Skeletal muscle tissue (tissue), 4 donors: ENCODE data around the gene NEAT1. TPM values are rescaled to one million over a fixed set of nuclear protein-coding genes. Genes with fewer than 3 reads are reported as not detected.

Experiments
- H3K27ac ChIP-seq: one replicate; pipeline ENCODE4 v1.7.0; 2013; ENCODE audit warnings: mild to moderate bottlenecking, low read depth, low read length, inconsistent platforms
- H3K27me3 ChIP-seq, 3 donors: one replicate each; pipeline ENCODE4 v1.7.0; 2013; ENCODE audit warnings: low read length in 3 of 3; ENCODE audit not compliant: control insufficient read depth in 3 of 3, insufficient read depth in 3 of 3
- H3K36me3 ChIP-seq, 3 donors: one replicate each; pipeline ENCODE4 v1.7.0; 2013; ENCODE audit warnings: low read length in 3 of 3; ENCODE audit not compliant: control insufficient read depth in 3 of 3, insufficient read depth in 3 of 3
- H3K4me1 ChIP-seq, 3 donors: one replicate each; pipeline ENCODE4 v1.7.0; 2013; ENCODE audit warnings: low read length in 3 of 3, mild to moderate bottlenecking in 3 of 3; ENCODE audit not compliant: control insufficient read depth in 3 of 3, insufficient read depth in 3 of 3
- H3K4me3 ChIP-seq, 3 donors: one replicate each; pipeline ENCODE4 v1.7.0; 2013; ENCODE audit warnings: low read length in 3 of 3
- H3K9ac ChIP-seq, 3 donors: one replicate each; pipeline ENCODE4 v1.7.0; 2013; ENCODE audit warnings: low read length in 3 of 3, mild to moderate bottlenecking in 3 of 3, moderate library complexity in 2 of 3, low read depth in 1 of 3
- H3K9me3 ChIP-seq, 3 donors: one replicate each; pipeline ENCODE4 v1.7.0; 2013; ENCODE audit warnings: low read length in 3 of 3; ENCODE audit not compliant: control insufficient read depth in 3 of 3
- total RNA-seq: library from RNA; depleted of rRNA; stranded (reverse); fragments of >200 nt; gene quantifications from one replicate; pipeline ENCODE4 v1.2.3, GENCODE V29; 2014
- donor health status: Osteomylitis.

NEAT1 gene
- total RNA-seq, 1 donor from 2014 or later, result 26.1 TPM

- Histone ChIP-seq H3K9ac (no peak overlapping the region), H3K36me3 (no peaks in the 10 kb centered on the region), H3K4me3 (no peak overlapping the region), H3K27me3 (no peaks in the 10 kb centered on the region), H3K9me3 (no peaks in the 10 kb centered on the region), H3K27ac (no peak overlapping the region), H3K4me1 (peaks cover 24 to 59% (median 52%) of the 10 kb centered on the region in 3 donors)
Observed at GRCh38 chr11:65379698-65380459, 42.7 kb upstream of the NEAT1 start.

GRCh38 chr11:65380460-65381119 is 42.0 kb upstream of the NEAT1 start:
- Histone ChIP-seq H3K27ac (peak overlapping the region; percentile 100), H3K27me3 (no peaks in the 10 kb centered on the region), H3K36me3 (no peaks in the 10 kb centered on the region), H3K9me3 (no peaks in the 10 kb centered on the region), H3K4me3 (no peak overlapping the region), H3K4me1 (peaks cover 24 to 59% (median 52%) of the 10 kb centered on the region in 3 donors), H3K9ac (peak overlapping the region in 2 of 3 donors; percentile 63 to 95)

- Histone ChIP-seq H3K4me3 (peak overlapping the region; percentile 76 to 79 (median 76)), H3K36me3 (no peaks in the 10 kb centered on the region), H3K9ac (peak overlapping the region; percentile 91 to 95 (median 92)), H3K9me3 (no peaks in the 10 kb centered on the region), H3K27ac (peak overlapping the region; percentile 100), H3K27me3 (no peaks in the 10 kb centered on the region), H3K4me1 (peaks cover 27 to 65% (median 56%) of the 10 kb centered on the region in 3 donors)
Observed at GRCh38 chr11:65381716-65382032, 40.9 kb upstream of the NEAT1 start.

GRCh38 chr11:65382033-65382803 is 40.4 kb upstream of the NEAT1 start, which contains the start of gene SLC25A45:
TSS of gene SLC25A45 (minus strand) at chr11:65382646. CDS start at chr11:65381951, 695 bp downstream.
- Histone ChIP-seq H3K27ac (peak within 1 kb of the TSS; percentile 100), H3K4me3 (peak within 1 kb of the TSS; percentile 76 to 79 (median 76)), H3K9ac (peak within 1 kb of the TSS; percentile 91 to 95 (median 92)), H3K27me3 (no peaks in the 10 kb centered on the region), H3K36me3 (no peaks in the 10 kb centered on the region), H3K9me3 (no peaks in the 10 kb centered on the region), H3K4me1 (peaks cover 32 to 70% (median 59%) of the 10 kb centered on the region in 3 donors)

- H3K36me3 ChIP-seq, result no peaks in the 10 kb centered on the region
- H3K4me1 ChIP-seq, result peaks cover 36 to 76% (median 60%) of the 10 kb centered on the region in 3 donors
- peak overlapping the region; percentile 91 to 95 (median 92) for H3K9ac ChIP-seq
- no peaks in the 10 kb centered on the region for H3K9me3 ChIP-seq
- peak overlapping the region; percentile 76 to 79 (median 76) for H3K4me3 ChIP-seq
- peak overlapping the region; percentile 100 for H3K27ac ChIP-seq
- H3K27me3 ChIP-seq, result no peaks in the 10 kb centered on the region
Observed at GRCh38 chr11:65382804-65383368, 39.7 kb upstream of the NEAT1 start.

GRCh38 chr11:65383778-65384177 is 38.8 kb upstream of the NEAT1 start:
- Histone ChIP-seq H3K27ac (peak overlapping the region; percentile 100), H3K36me3 (no peaks in the 10 kb centered on the region), H3K4me1 (peaks cover 41 to 82% (median 64%) of the 10 kb centered on the region in 3 donors), H3K9me3 (no peaks in the 10 kb centered on the region), H3K27me3 (no peaks in the 10 kb centered on the region), H3K4me3 (no peak overlapping the region), H3K9ac (peak overlapping the region in 1 of 3 donors; percentile 33)

- Histone ChIP-seq H3K27me3 (no peaks in the 10 kb centered on the region), H3K4me3 (no peak overlapping the region), H3K36me3 (peaks cover 0 to 2% (median 0%) of the 10 kb centered on the region in 3 donors), H3K9me3 (no peaks in the 10 kb centered on the region), H3K4me1 (peaks cover 47 to 88% (median 70%) of the 10 kb centered on the region in 3 donors), H3K27ac (peak overlapping the region; percentile 100), H3K9ac (peak overlapping the region in 1 of 3 donors; percentile 33)
Observed at GRCh38 chr11:65384301-65384889, 38.2 kb upstream of the NEAT1 start.

GRCh38 chr11:65386307-65387140 is 36.1 kb upstream of the NEAT1 start, which contains the start of gene FRMD8:
TSS of gene FRMD8 (plus strand) at chr11:65386637. CDS start at chr11:65387037, 400 bp downstream.
- H3K27ac ChIP-seq, result peak within 1 kb of the TSS; percentile 100
- peak within 1 kb of the TSS; percentile 82 to 91 (median 91) for H3K4me3 ChIP-seq
- H3K4me1 ChIP-seq, result peaks cover 58 to 86% (median 74%) of the 10 kb centered on the region in 3 donors
- H3K9me3 ChIP-seq, result no peaks in the 10 kb centered on the region
- peak within 1 kb of the TSS; percentile 93 to 97 (median 93) for H3K9ac ChIP-seq
- H3K36me3 ChIP-seq, result peaks cover 0 to 2% (median 0%) of the 10 kb centered on the region in 3 donors
- no peaks in the 10 kb centered on the region for H3K27me3 ChIP-seq
